ENCODE results near the gene RCC1. TPM values are rescaled to one million over a fixed set of nuclear protein-coding genes. Genes with fewer than 3 reads are reported as not detected.

RCC1 gene
- total RNA-seq, 1 experiment from 2014 or later = 103 TPM

- TF ChIP-seq ARID4B (CRISPR knock-in tag; IDR thresholded peaks at IDR 0.05; ENCODE audit: borderline replicate concordance) (no peak; the same call in 1 of the 2 replicates), FOXK1 (CRISPR knock-in tag; IDR thresholded peaks at IDR 0.05) (no peak), CREB1 (CRISPR knock-in tag; IDR thresholded peaks at IDR 0.05) (no peak), ATF3 (CRISPR knock-in tag; conservative IDR thresholded peaks at IDR 0.05) (no peak), RELA (CRISPR knock-in tag; IDR thresholded peaks at IDR 0.05; ENCODE audit: borderline replicate concordance) (no peak), TEAD4 (CRISPR knock-in tag; IDR thresholded peaks at IDR 0.05) (no peak), AFF4 (CRISPR knock-in tag; IDR thresholded peaks at IDR 0.05; ENCODE audit: borderline replicate concordance) (0 out of 2 replicates have a peak, but pooled peaks have one; percentile 35), ATF2 (CRISPR knock-in tag; IDR thresholded peaks at IDR 0.05; ENCODE audit: borderline replicate concordance, low read depth) (no peak), ELF4 (CRISPR knock-in tag; IDR thresholded peaks at IDR 0.05; ENCODE audit: low read depth) (no peak), HMGXB4 (CRISPR knock-in tag; IDR thresholded peaks at IDR 0.05) (no peak), FOXP1 (CRISPR knock-in tag; IDR thresholded peaks at IDR 0.05; ENCODE audit: borderline replicate concordance) (no peak), MYBL2 (CRISPR knock-in tag; IDR thresholded peaks at IDR 0.05) (no peak), ZNF423 (CRISPR knock-in tag; IDR thresholded peaks at IDR 0.05) (no peak), PRRX2 (CRISPR knock-in tag; IDR thresholded peaks at IDR 0.05) (peak; percentile 35), EMX1 (CRISPR knock-in tag; IDR thresholded peaks at IDR 0.05) (0 out of 2 replicates have a peak, but pooled peaks have one; percentile 1), USF1 (CRISPR knock-in tag; IDR thresholded peaks at IDR 0.05) (no peak), SMAD3 (CRISPR knock-in tag; IDR thresholded peaks at IDR 0.05; ENCODE audit: borderline replicate concordance) (no peak), ZNF317 (CRISPR knock-in tag; IDR thresholded peaks at IDR 0.05; ENCODE audit: borderline replicate concordance, low read depth) (no peak), ZNF425 (CRISPR knock-in tag; conservative IDR thresholded peaks at IDR 0.05) (0 out of 2 replicates have a peak, but pooled peaks have one; percentile 30)
These were observed 72.1 kb downstream of the RCC1 start (continued) for GRCh38 chr1:28577738-28578536.
